ENCODE results near the gene DENND1A.

Gene DENND1A

DNA sequence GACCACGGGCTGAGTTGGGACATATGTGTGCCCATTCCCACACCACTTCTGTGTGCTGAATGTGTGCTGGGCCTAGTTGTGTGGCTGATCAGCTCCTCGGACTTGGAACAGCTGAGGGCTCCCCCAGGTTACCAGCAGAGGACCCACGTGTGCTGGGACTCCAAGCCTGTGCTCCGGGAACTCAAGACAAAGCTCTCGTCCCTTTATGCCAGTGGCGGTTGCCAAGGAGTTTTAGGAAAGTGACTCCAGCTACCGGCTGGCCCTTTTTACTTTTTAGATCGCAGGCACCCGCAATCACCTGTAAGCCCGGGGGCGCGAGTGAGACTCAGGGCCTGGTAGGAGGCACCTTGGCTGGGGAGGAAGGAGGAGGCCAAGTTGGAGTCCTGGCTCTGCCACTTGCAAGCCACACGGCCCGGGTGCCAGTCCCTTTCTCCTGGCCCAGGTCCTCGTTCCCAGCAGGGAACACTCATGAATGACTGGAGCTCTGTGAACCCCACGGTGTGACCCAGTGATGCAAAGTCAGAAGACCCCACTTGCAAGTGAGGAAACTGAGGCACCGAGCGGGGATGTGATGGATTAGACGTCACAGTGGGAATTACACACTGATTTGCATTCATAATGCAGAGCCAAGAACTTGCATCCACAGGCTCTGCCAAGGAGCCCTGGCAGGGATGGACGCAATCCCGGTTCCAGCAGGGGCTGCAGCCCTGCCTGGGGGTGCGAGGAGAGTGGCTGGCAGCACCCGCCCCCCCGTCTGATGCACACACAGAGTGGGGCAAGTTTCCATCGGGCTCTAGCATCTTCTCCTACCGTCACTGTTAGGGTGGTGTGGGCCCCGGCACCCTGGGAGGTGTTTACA lies 547.0 kb downstream of the DENND1A start:
- DNase-seq (ENCODE audit: extremely low read depth in 1 of 2, low read depth in 1 of 2): no peak

DNA sequence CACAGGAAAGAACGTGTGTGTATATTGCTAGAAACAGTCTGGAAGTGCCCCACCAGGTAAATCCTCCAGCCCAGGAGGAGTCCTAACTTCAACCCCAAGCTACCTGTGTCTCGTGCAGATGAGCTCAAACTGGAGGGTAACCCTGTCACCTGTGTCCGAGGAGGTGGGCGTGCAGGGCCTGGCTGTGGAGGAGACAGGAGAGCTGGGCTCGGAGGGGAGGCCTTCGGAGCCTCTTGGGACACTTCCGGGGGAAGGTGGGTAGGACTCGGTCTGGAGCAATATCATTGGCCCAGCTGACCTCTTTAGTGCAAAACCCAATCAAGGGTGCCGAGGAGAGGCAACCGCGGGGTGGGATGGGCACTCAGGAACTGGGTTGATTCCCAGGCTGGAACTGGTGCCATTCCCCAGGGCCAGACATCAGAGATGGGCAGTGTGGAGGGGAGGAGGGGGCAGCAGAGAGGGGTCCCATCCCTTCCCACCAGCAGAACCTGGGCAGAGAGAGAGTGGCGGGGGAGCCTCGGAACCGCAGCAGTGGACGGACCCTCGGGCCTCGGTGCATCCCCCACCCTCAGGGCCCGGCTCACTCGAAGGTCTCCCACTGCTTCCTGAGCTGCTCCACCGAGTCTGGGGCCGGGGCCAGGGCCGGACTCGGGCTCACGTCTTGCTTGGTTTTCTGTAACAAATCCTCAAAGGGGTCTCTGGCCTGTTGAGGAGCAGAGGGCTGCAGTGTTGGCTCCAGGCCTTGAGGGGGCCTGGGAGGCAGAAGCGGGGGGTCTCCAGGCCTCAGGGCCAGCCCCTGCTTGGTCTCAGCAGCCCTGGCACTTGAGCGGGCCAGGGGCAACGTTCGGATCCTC lies 548.8 kb downstream of the DENND1A start:
- DNase-seq (ENCODE audit: extremely low read depth in 1 of 2, low read depth in 1 of 2): no peak

DNA sequence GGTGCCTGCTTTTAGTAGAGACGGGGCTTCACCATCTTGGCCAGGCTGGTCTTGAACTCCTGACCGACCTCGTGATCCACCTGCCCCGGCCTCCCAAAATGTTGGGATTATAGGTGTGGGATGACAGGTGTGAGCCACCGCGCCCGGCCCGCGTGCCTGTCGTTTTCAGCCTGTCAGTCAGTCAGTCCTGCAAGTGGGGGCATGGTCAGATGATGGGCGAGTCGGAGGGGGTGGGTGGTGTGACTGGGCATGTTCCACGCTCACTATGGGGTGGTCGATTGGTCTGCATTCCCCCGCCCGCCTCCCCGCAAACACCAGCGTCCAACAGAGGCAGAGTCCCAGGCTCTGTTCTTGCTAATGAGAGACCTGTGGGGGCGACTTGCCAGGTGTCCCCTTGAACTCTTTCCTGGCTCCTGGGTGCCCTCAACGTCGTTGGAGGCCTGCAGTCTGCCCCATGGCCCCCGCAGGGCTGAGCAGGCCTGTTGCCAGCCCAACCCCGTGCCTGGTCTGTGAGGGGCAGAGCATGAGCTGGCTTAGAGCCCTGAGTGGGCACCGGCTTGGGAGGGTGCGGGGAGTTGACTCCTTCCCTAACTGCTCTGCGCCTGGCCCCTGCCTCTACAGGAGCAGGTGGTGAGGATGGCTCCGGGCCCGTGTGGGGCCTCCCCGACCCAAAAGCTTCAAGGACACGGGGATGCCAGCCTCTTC lies 550.8 kb downstream of the DENND1A start:
- DNase-seq (ENCODE audit: extremely low read depth in 1 of 2, low read depth in 1 of 2): no peak

DNA sequence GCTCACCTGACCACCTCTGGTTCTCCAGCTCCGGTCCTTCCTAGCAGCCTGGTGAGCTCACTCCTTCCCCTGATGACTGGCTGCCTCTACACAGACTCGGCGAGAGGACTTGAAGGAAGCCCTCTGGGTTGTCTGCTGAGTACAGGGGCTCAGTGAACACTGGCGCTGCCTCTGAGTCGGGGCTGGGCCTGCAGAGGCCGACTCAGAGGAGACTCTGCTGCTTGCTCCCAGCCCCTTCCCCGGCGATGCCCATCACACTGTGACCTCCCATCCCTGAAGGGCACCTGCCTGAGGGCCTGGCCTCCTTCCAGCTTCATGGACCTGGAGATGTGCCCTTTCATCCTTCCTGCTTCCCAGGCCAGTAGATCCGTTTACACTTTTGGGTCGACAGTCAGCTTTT lies 551.9 kb downstream of the DENND1A start:
- DNase-seq (ENCODE audit: extremely low read depth in 1 of 2, low read depth in 1 of 2): no peak

DNA sequence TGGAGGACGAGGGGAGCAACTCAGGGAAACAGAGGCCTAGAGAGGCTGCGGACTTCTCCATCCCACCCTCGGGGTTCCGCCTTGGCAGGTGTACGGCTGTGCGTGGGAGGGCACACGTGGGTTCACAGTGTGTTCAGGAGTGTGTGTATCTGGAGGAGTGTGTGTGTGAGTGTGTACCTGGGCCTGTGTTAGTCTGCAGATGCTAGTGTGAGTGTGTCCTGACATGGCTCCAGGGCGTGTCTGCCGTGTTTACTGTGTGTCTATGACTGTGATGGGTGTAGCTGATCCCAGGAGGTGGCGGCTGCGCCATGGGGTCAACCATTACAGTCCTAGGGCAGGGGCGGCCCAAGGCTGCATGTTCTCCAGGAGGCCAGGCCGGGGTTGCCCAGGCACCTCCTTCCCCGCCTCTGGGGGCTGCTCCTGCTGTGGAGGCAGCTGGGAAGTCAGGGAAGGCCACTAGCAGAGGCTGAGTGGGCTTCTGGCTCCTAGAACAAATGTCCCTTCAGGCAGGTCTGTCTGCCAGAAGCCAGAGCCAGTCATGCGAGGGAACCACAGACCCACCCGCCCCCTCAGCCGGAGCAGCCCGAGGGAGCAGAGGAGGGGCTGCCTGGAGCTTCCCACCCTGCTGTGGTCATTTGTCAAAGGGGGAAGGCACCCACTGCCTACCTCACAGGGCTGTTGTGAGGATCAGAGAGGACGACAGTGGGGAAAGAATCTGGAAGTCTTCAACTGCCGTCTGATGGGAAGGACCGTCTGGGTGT lies 552.5 kb downstream of the DENND1A start:
- no peak for DNase-seq (ENCODE audit: extremely low read depth in 1 of 2, low read depth in 1 of 2)

DNA sequence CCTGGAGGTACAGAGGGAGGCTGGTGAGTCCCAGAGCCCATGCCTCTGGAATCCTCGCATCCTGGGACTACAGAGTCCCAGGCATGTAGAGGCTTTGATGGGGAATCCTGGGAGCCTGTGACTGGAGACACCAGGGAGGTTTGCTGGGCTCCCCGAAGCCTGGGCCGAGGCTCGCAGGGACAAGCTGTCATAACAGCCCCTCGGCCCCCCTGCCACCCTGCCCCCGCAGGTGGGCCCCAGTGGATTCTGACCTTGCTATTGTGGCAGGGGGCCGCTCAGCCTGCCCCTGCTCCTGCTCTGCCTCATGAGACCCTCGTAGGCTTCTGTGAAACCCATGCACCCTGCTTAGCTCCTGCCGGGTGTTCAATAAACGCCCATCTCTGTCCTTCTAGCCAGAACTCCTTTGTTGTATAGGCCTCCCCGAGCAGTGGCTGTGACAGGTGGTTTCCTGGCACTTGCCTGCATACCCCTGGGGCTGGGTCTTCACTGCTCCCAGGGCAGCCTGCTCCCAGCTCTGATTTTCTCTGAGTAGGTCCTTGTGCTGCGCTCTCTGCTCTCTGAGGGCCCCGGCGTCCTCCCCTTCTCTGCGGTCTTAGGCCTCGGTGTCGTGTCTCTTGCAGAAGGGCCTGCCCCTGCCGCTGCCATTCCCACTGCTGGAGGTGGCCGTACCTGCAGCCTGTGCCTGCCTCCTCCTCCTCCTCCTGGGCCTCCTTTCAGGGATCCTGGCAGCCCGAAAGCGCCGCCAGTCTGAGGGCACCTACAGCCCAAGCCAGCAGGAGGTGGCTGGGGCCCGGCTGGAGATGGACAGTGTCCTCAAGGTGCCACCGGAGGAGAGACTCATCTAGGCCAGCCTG lies 553.5 kb downstream of the DENND1A start:
- no peak for DNase-seq (ENCODE audit: extremely low read depth in 1 of 2, low read depth in 1 of 2)

DNA sequence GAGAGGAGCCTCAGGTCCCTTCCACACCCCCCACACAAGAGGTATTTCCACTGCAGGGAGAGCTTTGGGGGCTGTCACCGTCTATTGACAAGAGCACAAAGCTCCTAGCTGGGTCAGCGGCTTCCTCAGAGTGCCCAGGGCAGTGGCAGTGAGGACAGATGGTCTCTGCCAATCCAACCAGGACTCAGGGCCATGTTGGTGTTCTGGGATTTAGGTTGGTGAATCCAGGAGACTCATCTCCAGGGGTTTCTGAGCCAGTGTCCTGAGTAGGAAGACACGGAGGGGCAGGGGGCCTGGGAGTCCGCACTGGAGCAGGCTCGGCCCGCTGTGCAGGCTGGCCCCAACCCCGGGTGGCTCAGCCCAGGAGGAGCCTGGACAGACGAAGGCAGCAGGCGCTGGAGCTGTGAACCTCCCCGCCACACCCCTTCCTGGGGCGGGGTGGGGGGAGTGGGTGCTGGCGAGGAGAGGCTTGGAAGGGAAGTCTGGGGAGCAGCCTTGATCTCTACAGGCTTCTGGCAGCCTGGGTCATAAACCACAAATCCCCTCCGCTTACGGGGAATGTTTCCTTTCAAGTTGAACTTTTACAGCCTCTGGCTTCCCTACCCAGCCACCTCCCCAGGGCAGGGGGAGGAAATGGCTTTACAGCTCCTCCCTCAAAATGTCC lies 554.3 kb downstream of the DENND1A start:
- no peak for DNase-seq (ENCODE audit: extremely low read depth in 1 of 2, low read depth in 1 of 2)

DNA sequence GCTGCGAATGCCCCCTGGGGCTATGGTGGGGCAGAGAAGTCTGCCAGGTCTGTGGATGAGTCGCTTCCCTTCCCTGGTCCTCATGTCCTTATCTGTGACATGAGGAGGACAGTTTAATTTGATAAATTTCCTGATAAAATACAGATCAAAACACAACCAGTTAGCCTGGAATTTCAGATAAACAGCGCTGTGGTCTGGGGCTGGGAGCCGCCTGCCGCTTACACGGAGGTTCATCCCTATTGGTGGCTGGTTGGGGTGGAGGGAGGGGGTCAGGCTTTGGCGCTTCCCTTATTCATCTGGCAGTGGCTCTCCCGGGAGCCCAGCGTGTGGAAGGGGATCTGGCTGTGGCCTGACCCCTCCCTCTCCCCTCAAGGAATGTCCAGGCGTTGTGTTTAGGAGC lies 556.0 kb downstream of the DENND1A start:
- no peak for DNase-seq (ENCODE audit: extremely low read depth in 1 of 2, low read depth in 1 of 2)

DNA sequence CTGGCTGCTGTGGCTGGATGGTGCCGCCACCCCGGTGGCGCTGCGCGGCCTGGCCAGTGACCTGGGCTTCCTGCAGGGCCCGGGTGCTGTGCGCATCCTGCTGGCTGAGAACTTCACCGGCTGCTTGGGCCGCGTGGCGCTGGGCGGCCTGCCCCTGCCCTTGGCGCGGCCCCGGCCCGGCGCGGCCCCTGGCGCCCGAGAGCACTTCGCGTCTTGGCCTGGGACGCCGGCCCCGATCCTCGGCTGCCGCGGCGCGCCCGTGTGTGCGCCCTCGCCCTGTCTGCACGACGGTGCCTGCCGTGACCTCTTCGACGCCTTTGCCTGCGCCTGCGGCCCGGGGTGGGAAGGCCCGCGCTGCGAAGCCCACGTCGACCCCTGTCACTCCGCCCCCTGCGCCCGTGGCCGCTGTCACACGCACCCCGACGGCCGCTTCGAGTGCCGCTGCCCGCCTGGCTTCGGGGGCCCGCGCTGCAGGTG lies 556.4 kb downstream of the DENND1A start:
- DNase-seq (ENCODE audit: extremely low read depth in 1 of 2, low read depth in 1 of 2): no peak

DNA sequence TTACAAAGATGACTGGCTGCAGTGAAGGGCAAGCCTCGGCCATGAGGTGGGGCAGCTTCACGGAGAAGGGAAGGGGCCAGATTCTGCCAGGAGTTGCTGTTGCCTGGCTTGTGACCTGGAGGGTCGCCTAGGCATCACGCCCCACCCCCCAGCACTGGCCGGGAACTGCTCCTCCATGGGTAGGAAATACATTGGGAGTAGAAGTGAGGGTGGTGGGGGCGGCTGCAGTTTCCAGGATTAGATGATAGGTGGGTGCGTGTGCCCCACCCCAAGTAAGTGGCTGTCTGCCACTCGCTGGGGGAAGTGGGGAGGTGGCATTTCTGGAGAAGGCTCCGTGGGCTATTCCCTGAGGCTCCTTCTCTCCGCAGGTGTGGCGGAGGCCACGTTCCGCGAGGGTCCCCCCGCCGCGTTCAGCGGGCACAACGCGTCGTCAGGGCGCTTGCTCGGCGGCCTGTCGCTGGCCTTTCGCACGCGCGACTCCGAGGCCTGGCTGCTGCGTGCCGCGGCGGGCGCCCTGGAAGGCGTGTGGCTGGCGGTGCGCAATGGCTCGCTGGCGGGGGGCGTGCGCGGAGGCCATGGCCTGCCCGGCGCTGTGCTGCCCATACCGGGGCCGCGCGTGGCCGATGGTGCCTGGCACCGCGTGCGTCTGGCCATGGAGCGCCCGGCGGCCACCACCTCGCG lies 557.0 kb downstream of the DENND1A start:
- DNase-seq (ENCODE audit: extremely low read depth in 1 of 2, low read depth in 1 of 2): no peak

DNA sequence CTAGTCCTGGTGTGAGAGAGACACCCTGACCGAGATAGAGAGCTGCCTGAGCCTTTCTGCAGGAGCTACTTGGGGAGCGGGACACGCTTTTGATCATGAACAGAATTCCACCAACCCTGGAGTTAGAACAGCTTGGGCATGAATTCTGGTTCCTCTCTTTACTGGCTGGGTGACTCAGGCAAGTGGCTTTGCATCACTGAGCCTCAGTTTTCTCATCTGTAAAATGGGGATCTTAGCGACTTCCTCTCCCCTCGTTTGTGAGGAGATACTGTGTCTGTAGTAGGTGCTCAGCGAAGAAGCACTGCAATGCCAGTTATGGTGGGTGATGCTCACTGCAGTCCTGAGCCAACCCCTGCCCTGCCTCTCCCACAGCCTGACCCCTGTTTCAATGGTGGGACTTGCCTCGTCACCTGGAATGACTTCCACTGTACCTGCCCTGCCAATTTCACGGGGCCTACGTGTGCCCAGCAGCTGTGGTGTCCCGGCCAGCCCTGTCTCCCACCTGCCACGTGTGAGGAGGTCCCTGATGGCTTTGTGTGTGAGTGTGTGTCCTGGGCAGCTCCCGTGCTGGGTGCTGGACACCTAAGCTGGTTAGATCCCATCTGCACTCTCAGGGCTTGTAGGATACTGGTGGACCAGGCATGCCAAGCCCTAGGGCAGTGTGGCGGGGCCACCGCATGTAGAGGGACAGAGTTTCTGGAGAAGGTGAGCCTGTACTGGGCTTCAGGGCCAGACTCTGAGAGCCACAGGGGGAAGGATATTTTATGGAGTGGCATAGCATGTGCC lies 557.9 kb downstream of the DENND1A start:
- no peak for DNase-seq (ENCODE audit: extremely low read depth in 1 of 2, low read depth in 1 of 2)

DNA sequence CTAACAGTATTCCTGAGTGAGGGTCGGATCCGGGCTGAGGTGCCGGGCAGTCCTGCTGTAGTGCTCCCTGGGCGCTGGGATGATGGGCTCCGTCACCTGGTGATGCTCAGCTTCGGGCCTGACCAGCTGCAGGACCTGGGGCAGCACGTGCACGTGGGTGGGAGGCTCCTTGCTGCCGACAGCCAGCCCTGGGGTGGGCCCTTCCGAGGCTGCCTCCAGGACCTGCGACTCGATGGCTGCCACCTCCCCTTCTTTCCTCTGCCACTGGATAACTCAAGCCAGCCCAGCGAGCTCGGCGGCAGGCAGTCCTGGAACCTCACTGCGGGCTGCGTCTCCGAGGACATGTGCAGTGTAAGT lies 558.7 kb downstream of the DENND1A start:
- no peak for DNase-seq (ENCODE audit: extremely low read depth in 1 of 2, low read depth in 1 of 2)

DNA sequence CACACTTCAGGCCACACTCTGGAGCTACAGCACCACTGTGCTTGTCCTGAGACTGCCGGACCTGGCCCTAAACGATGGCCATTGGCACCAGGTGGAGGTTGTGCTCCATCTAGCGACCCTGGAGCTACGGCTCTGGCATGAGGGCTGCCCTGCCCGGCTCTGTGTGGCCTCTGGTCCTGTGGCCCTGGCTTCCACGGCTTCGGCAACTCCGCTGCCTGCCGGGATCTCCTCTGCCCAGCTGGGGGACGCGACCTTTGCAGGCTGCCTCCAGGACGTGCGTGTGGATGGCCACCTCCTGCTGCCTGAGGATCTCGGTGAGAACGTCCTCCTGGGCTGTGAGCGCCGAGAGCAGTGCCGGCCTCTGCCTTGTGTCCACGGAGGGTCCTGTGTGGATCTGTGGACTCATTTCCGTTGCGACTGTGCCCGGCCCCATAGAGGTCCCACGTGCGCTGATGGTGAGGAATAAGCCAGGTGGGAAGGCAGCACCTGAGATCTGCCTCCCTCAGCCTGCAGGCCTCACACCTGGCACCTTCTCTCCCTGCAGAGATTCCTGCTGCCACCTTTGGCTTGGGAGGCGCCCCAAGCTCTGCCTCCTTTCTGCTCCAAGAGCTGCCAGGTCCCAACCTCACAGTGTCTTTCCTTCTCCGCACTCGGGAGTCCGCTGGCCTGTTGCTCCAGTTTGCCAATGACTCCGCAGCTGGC lies 559.2 kb downstream of the DENND1A start:
- DNase-seq (ENCODE audit: extremely low read depth in 1 of 2, low read depth in 1 of 2): no peak

DNA sequence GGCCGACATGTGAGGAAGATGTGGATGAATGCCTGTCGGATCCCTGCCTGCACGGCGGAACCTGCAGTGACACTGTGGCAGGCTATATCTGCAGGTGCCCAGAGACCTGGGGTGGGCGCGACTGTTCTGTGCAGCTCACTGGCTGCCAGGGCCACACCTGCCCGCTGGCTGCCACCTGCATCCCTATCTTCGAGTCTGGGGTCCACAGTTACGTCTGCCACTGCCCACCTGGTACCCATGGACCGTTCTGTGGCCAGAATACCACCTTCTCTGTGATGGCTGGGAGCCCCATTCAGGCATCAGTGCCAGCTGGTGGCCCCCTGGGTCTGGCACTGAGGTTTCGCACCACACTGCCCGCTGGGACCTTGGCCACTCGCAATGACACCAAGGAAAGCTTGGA lies 559.8 kb downstream of the DENND1A start:
- no peak for DNase-seq (ENCODE audit: extremely low read depth in 1 of 2, low read depth in 1 of 2)

DNA sequence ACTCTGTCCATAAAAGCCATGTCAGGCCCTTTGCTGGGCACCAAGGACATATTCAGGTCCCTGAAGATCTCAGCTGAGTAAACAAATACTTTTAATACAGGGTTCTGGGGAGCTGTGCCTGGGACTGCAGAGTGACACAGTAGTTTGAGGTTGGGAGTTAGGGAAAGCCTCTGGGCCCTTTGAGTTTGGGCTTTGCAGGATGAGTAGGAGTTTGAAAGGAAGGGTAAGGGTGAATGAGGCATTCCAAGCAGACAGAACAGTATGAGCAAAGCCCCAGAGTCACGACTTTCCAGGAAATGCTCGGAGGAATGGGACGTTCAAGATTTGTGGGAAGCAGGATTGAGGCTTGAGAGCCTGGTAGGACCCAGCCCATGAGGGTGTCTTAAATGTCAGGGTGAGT lies 560.6 kb downstream of the DENND1A start:
- DNase-seq (ENCODE audit: extremely low read depth in 1 of 2, low read depth in 1 of 2): no peak

DNA sequence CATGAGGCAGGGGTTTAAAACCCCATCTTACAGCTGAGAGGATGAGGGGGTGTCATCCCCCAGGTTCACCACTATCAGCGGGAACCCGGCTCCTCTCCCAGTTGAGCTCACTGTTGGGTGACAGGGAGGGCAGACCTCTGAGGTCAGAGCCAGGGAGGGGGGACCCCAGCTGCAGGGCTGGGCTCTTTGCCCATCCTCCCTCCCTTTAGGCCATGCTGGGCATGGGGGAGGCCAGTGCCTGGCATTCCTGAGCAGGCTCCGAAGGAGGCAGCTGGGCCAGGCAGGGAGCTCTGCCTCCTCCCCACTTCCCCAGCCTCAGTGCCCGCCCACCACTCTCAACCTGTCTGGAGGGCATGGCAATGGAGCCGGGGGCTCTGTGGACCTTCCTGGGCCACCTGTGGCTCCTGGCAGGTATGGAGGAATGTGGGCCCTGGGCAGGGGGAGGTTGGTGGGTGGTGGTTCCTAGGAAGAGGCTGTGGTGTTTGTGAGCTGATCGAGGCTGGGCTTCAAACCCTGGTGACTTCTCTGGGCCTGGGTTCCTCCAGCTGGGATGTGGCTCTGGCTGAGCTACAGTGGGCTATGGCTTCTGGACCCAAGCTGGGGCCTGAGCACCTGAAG lies 561.3 kb downstream of the DENND1A start:
- no peak for DNase-seq (ENCODE audit: extremely low read depth in 1 of 2, low read depth in 1 of 2)

DNA sequence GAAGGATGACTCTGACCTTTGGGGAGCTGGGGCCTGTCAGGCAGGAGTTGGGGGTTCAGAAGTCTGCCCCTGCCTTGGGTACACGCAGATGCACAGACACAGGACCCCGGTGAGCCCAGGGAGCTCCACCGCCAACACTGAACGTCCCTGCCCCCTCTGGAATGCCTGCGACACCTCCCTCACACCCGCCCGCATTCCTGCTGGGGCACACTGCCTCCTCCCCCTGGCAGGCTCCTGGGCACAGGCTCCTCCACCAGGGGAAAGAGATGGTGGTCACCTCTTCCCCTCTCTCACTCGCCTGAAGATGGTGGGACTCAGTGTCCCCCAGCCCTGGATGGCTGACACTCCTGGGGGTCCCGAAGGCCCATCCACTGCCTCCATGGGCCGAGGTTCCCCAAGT lies 561.9 kb downstream of the DENND1A start:
- no peak for DNase-seq (ENCODE audit: extremely low read depth in 1 of 2, low read depth in 1 of 2)
